Hematopoietic multipotent progenitor cell treated with erythropoietin and hydrocortisone succinate and interleukin-3 and kit ligand, for 15 days (in vitro differentiated cells): ENCODE data around the gene ATPAF1.
"Not testable (repeated sequence)": the region's sequence is repeated elsewhere in the genome, so short reads cannot be mapped to it uniquely, and the experiment has no call there.

Experiments used
- DNase-seq: peaks from one replicate; pipeline ENCODE4 v3.0.0-alpha.2; 2015; ENCODE audit warnings: low spot score

Gene ATPAF1

DNA sequence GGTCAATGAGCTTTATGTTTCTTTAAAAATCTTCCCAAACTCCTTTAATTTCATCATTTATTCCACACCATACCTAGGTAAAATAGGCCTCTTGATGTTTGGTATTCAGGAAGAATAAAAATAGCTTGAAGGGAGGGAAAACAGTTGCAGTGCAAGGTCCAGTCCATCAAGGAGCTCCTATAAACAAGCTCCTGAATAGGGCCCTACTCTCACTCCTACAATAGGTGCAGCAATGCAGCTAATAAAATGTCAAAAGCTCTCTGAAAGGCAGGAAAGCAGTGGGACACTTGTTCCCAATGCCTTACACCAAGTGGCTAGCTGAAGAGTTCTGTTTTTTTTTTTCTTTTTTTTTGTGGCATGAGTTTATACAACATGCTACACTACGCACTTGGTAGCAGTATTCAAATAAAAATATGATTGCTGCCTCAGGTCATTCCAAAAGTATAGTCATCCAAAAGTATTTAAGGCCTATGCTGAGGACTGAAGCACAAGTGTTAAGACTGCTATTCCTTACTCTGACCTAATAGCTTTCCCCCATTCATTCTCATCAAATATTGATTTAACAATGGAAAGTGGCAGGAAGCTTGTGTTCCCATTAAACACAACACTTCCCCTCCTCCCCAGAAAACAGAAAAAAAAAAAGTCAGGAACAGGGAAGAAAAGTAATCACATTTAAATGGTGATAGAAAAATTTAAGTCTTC is 13.3 kb upstream of the ATPAF1 start:
- no peak for DNase-seq

DNA sequence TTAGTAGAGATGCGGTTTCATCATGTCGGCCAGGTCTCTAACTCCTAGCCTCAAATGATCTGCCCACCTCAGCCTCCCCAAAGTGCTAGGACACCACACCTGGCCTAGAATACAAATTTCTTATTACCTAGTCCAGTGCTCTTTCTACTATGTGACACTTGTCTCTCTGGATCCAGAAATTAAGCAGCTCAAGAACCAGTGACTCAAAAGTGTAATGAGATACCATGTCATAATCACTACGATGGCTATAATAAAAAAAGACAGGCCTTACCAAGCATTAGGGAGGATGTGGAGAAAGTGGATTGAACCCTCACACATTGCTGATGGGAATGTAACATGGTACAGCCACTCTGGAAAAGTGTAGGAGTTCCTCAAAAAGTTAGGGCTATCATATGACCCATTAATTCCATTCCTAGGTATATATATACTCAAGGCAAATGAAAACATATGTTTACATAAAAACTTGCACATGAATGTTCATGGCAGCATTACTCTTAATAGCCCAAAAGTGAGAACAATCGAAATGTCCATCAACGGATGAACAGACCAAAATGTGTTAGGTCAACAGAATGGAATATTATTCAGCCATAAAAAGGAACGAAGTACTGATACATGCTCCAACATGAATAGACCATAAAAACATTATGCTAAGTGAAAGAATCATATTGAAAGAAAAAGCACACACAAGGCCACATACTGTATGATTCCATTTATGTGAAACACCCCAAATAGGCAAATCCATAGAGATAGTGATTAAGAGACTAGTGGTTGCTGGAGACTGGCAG is 11.8 kb upstream of the ATPAF1 start:
- DNase-seq, result no peak

DNA sequence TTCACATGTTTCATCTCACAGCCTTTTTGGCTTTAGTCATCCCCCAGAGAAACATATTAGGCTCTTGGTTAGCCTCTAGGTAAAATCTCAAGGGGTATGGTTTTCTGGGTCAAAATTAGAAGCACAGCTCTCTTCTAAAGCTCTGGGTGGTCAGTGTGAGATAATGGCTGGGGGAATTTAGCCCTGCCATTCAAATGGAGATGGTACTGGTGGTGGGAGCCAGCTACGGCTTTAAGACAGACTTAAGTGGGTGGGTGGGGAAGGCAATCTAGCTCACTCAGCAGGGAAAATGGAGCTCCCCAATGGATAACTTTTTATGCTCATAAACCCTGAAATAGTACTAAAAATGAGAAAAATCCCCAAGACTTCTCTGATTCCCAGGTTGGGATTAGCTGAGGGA is 9.2 kb upstream of the ATPAF1 start:
- no peak for DNase-seq

DNA sequence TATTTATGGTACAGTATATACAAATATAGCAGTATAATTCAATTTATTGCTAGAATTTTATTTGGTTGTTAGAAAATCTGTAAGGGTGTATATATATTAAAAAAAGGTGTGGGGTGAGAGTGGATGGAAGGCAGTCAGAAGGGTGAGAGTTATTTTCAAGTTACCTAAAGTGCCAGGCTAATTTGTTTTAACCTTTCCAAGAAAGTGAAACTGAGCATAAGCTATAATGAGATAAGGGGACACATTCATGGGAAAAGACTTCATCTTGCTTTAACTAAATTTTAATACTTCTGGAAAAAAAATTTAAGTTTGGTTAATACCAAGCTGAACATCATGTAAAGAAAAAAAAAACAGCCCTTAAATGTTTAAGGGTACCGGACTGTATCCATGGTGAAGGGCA is 8.4 kb upstream of the ATPAF1 start:
- peak; percentile 58 for DNase-seq

DNA sequence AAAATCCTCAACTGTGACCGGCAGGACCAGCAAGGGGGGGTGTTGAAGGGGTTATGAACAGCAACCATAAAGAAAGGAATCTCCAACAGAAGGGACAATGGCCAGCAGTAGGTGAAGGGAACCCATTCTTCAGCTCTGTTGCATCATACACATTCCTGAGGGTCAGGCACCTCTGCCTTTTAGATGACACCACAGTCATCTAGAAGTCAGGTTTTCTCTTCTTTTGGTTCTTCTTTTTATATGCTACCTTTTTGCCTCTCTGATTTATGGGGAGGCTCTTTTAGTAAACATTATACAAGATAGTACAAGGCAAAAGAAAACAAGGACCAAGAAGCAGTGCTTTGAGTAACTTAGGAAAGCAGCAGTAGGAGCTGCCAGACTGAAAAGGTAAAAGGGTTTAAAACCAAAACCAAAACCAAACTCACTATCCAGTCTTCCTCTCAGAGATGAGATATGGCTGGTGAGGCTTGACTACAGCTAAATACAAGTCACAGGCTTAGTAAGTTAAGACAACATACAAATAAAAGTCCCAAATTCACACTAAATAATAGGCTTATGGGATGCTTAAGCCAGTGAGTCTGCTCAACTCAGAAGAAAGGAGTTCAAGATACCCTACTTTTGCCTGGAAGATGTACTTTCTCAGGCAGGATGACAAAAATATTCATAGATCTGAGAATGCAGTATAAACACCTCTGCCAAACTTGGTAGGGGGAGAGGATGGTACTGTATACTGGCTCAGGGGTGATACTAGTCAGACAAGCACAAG is 7.6 kb upstream of the ATPAF1 start:
- DNase-seq, result peak; percentile 77

DNA sequence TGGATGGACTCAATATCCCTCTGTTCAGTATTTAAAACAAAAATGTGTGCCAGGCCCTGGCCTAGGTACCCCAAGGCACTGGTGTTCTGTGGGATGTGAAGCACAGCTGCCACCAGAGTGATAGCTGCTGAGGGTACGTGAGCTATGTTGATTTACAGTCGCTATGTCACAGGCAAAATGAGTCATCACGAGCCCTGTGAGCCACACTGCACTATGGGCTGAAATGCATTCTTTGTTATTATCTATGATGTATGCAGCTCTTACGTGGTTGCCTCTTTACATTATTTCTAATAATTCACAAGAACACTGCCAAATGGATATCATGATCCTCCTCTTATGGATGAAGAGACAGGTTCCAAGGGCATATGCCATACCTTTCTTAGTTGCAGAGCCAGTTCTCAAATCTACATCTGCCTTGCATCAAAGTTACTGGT is 5.6 kb upstream of the ATPAF1 start:
- peak; percentile 90 for DNase-seq

DNA sequence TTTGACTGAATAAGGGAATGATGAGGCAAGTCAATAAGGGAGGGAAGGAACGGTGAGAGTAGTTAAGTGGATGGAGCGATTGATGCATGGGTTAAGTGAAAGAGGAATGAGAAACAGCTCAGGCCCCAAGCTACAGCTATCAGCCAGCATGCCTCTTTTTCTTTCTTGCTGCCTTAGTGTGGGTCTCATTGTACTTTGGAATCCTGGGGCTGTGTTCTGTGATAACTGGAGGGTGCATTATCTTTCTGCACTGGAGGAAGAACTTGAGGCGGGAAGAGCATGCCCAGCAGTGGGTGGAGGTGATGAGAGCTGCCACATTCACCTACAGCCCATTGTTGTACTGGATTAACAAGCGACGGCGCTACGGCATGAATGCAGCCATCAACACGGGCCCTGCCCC is 4.5 kb upstream of the ATPAF1 start:
- DNase-seq, result peak; percentile 38

DNA sequence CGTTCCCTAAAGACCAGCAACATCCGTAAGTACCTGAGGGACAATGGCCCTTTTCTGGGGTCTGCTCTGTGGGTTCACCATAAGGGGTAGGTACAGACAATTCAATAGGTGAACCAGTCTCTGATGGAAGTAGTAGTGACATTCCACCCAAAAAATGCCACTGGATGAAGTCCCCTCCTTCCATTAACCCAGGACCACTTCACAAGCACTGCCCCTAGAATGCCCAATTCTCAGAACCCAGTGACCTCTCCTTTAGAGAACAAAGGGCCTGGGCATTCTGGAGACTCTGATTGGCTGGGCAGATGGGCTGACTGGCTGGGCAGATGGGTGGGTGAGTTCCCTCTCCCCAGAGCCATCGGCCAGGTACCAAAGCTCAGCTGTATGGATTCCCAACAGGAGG is 3.4 kb upstream of the ATPAF1 start, which contains the start of gene TEX38:
Gene TEX38 (plus strand): TSS at position 301 of the 400 bp plus-strand sequence. CDS start 81 bp downstream, at position 382.
- no peak for DNase-seq

DNA sequence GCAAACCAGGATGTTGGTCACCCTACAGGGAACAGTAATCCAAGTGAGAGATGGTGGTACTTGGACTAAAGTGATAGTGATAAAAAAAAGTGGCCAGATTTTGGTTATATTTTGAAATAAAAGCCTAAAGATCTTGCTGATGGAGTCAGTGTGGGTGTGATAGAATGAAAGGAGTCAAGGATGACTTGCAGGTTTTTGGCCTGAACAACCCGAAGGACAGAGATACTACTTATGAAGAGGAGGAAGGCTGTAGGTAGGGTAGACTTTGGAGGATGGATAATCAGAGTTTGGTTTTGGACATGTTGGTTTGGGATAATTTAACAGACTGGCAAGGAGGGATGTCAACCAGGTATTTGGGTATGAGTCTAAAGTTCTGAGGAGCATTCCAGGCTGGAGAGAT is 2.0 kb upstream of the ATPAF1 start:
- DNase-seq, result peak; percentile 58

DNA sequence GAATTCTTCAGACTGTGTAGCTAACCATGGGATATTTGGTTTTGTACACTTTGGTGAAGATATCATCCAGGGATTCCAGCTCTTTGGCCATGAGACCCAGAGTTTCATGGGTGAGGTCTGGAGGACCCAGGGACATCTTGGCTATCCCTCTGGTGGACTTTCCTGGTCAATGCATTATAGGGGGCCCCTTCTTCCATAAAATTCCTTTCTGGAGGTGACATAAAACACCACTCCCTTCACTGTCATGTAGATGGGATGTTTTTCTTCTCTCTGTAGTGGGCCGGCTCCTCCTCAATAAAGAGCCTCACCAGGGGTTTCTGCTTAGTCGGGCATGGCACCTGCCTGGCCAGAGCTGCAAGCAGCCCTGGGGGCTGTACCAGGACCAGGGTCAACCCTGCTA is 2.2 kb downstream of the ATPAF1 start:
- no peak for DNase-seq

DNA sequence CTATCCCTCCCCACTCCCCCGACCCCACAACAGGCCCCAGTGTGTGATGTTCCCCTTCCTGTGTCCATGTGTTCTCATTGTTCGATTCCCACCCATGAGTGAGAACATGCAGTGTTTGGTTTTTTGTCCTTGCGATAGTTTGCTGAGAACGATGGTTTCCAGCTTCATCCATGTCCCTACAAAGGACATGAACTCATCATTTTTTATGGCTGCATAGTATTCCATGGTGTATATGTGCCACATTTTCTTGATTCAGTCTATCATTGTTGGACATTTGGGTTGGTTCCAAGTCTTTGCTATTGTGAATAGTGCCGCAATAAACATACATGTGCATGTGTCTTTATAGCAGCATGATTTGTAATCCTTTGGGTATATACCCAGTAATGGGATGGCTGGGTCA is 5.2 kb downstream of the ATPAF1 start:
- not testable (repeated sequence) for DNase-seq

DNA sequence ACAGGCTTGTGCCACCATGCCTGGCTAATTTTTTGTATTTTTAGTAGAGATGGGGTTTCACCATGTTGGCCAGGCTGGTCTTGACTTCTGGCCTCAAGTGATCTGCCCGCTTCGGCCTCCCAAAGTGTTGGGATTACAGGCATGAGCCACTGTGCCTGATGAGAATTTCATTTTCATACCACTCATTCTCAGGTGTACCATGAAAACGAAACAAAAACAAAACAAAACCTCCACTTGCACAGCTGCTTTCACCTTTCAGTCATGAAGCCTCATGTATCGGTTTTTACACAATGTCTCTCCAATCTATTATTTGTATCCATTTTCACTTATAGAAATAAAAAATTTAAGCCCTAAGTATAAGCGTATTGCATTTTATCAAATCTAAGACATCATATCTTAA is 8.0 kb downstream of the ATPAF1 start:
- not testable (repeated sequence) for DNase-seq

DNA sequence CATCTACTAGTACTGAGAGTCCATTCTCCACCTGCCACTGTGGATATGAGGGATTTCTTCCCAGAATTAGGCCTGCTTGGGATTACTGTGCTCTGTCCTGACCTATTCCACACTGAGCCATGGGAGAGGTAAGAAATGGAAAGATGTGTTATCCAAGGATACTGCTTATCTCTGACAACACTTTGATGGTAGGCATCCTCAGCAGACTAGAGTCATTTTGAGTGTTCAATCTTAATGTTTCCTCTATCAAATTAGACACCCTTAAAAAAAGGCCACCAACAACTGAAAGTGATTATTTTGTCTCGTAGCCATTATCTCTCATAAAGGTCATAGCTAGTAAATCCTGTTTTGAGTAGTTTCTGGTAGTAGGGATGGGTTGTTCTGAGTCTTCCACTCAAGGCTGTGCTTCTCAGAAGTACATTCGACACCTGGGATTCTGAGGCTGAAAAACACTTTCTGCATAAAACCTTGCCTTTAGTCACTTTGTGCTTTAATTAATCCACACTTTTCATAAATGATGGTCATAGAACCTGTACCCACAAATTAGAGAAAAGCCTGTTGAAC is 8.8 kb downstream of the ATPAF1 start:
- no peak for DNase-seq

DNA sequence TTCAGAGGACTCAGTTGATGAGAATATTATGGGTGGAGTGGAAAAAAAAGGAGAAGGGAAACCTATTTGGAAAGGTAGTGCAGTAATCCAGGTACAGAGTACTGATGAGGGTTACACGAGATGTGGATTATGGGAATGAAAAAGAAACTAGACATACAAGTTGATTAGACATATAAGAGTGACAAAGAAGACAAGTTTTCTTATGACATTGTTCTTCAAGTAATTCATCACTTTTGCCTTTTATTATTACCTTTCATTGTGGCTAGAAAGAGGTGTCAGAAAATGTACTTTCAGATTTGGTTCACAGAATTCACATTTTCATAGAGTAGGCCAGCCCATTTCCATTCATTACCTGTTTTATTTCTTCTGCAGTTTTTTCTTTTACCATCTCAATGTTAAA is 10.4 kb downstream of the ATPAF1 start:
- DNase-seq, result no peak

DNA sequence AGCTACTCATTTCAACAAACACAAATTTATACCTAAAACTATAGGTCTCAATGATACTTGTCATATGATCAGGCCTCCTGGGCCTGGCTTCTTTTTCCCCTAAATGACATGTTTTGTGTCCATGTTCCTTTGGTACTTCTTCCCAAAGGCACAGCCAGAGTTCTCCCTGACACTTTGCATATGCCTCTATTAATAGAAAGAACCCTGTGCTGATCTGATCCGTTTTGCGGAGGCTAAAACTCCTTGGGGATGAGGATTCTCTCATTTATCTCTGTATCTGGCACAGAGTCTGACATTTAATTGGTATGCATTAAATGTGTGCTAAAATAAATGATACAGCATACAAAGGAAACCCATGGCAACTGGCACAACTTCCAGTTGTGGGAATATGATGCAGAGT is 11.5 kb downstream of the ATPAF1 start:
- DNase-seq, result no peak

DNA sequence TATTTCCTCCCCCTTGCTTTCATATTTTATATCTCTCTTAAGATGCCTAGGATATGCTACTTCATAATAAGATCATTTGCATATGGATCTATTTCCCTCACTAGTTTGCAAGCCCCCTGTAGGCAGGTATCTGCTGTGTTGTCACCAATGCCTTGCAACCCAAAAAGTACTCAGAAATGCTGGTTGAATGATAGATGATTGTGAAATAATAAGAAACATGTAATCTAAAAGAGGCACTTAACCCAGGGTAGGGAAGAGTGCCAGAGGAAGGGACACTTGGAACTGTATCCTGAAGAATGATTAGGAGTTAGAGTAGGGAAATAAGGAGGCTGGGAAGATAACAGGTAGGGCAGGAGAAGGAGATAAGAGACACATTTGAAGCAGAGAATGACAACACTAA is 12.3 kb downstream of the ATPAF1 start:
- DNase-seq, result no peak

DNA sequence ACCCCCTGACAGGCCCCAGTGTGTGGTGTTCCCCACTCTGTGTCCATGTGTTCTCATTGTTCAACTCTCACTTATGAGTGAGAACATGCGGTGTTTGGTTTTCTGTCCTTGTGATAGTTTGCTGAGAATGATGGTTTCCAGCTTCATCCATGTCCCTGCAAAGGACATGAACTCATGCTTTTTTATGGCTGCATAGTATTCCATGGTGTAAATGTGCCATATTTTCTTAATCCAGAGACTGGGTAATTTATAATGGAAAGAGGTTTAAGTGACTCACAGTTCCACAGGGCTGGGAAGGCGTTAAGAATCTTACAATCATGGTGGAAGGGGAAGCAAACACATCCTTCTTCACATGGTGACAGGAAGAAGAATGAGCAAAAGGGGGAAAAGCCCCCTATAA is 13.5 kb downstream of the ATPAF1 start:
- DNase-seq, result not testable (repeated sequence)

DNA sequence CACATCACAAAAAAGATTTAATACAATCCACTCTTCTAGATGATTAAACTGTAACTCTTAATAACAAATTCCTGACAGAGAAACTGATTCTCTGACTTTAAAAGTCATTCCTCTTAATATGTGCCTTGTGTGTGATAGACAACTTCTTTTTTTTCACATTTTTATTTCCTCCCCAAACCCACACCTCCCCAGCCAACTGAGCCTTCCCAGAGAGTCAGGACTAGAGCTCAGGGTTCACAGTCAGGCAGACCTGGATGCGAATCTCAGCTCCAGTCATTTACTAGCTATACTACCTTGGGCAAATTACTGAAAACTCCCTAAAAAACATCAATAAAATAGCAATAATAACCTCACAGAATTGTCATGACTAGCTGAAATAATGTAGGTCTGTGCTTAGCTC is 14.2 kb downstream of the ATPAF1 start:
- no peak for DNase-seq

DNA sequence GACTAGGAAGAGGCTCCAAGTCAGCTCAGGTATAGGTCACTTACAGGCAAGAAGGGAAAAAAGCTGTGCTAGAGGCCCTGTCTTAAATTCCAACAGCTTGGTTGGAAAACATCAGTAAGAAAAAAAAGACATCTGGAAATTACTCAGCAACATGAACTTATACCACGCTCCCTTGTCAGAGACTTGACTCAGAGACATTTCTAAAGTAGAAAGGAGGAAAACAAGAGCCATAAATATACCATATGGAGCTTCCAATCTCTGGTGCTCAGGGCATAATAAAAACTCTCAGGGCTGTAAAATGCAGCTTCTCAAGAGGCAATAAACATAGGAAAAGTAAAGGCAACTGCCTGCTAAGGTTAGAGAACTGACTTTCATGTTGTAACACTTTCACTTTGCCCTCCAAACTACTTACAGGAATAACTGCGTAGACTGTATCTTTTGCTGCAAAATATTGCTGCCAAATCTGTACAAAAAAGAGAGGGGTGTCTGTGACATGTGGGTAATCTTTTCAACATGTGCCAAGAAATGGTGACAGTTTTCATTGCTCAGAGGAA is 14.7 kb downstream of the ATPAF1 start:
- DNase-seq, result no peak

DNA sequence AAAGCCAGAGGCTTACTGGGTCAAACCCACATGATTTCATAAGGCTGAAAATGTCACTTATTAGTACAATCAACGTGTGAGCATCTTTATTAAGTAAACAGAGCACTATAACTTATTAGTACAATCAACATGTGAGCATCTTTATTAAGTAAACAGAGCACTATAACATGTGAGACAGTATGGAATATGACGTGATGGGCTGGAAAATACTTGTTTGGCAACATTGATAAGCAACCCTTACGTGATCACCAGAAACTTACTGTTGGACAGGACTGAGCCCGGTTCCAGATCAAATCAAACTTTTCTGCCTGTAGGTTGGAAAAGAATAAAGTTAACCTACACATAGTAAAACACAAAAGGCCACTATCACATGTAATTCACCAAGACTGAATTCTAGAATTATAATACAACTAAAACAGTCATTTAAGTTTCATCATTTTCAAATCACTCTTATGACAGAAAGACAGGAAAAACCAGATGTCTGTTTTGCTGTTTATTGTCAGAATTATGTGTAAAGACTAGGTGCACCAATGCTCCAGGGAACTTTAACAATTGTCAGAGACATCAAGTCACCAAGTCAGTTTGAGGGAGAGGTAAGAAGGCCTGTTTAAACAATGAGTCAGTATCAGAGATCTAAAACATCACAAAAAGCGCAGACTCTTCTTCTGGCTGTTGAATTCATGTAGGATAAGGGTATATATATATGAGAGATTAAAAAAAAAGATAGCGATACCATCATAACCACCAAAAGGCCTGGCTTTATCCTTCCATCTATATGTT is 15.7 kb downstream of the ATPAF1 start:
- no peak for DNase-seq

DNA sequence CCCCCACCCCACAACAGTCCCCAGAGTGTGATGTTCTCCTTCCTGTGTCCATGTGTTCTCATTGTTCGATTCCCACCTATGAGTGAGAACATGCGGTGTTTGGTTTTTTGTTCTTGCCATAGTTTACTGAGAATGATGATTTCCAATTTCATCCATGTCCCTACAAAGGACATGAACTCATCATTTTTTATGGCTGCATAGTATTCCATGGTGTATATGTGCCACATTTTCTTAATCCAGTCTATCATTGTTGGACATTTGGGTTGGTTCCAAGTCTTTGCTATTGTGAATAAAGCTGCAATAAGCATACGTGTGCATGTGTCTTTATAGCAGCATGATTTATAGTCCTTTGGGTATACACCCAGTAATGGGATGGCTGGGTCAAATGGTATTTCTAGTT is 17.0 kb downstream of the ATPAF1 start:
- not testable (repeated sequence) for DNase-seq
